ENCODE measurements around the gene ARMC10. TPM values are rescaled to one million over a fixed set of nuclear protein-coding genes. Genes with fewer than 3 reads are reported as not detected.
"Not testable (repeated sequence)": the region's sequence is repeated elsewhere in the genome, so short reads cannot be mapped to it uniquely, and the experiment has no call there.

Gene ARMC10
- 26.6 to 31.2 TPM (median 31.0 TPM) in 3 replicates for total RNA-seq

GRCh38 chr7:103074519-103075336, at the start of gene ARMC10, which contains the start of gene FBXL13:
Gene ARMC10 (plus strand): TSS chr7:103075140. CDS start chr7:103075273, 133 bp downstream.
Gene FBXL13 (minus strand): TSS chr7:103074796.
- H3K9me3 Mint-ChIP-seq, result no peaks in the 10 kb centered on the region

GRCh38 chr7:103025341-103025740, 49.6 kb upstream of the ARMC10 start:
- peaks cover 19% of the 10 kb centered on the region for H3K36me3 Mint-ChIP-seq
- H3K4me1 Mint-ChIP-seq, result no peaks in the 10 kb centered on the region
- DNase-seq (ENCODE audit: low spot score in 2 of 2, unreplicated experiment in 2 of 2), result no peak
- H3K9me3 Mint-ChIP-seq, result peaks cover 20% of the 10 kb centered on the region
- H3K27ac Mint-ChIP-seq, result no peak overlapping the region
- TF ChIP-seq, protein P1, sequence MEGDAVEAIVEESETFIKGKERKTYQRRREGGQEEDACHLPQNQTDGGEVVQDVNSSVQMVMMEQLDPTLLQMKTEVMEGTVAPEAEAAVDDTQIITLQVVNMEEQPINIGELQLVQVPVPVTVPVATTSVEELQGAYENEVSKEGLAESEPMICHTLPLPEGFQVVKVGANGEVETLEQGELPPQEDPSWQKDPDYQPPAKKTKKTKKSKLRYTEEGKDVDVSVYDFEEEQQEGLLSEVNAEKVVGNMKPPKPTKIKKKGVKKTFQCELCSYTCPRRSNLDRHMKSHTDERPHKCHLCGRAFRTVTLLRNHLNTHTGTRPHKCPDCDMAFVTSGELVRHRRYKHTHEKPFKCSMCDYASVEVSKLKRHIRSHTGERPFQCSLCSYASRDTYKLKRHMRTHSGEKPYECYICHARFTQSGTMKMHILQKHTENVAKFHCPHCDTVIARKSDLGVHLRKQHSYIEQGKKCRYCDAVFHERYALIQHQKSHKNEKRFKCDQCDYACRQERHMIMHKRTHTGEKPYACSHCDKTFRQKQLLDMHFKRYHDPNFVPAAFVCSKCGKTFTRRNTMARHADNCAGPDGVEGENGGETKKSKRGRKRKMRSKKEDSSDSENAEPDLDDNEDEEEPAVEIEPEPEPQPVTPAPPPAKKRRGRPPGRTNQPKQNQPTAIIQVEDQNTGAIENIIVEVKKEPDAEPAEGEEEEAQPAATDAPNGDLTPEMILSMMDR (IDR thresholded peaks at IDR 0.05; ENCODE audit: unreplicated experiment), result no peak
- H3K4me3 Mint-ChIP-seq, result no peak overlapping the region
- H3K27me3 Mint-ChIP-seq (ENCODE audit: low read depth), result no peaks in the 10 kb centered on the region

More at GRCh38 chr7:103074519-103075336, at the start of gene ARMC10, which contains the start of gene FBXL13:
- no peaks in the 10 kb centered on the region for H3K27me3 Mint-ChIP-seq (ENCODE audit: low read depth)
- H3K4me1 Mint-ChIP-seq, result peaks cover 18% of the 10 kb centered on the region
- H3K27ac Mint-ChIP-seq, result peak within 1 kb of the TSS; percentile 97
- peak within 1 kb of the TSS; percentile 96 for H3K4me3 Mint-ChIP-seq
- H3K36me3 Mint-ChIP-seq, result peaks cover 8% of the 10 kb centered on the region
- TF ChIP-seq, protein P1 (IDR thresholded peaks at IDR 0.05; ENCODE audit: unreplicated experiment), result peak; percentile 41
- DNase-seq (ENCODE audit: low spot score in 2 of 2, unreplicated experiment in 2 of 2), result peak; percentile 88 to 96

GRCh38 chr7:103031024-103031423, 43.9 kb upstream of the ARMC10 start:
- no peaks in the 10 kb centered on the region for H3K4me1 Mint-ChIP-seq
- H3K36me3 Mint-ChIP-seq, result no peaks in the 10 kb centered on the region
- TF ChIP-seq, protein P1 (IDR thresholded peaks at IDR 0.05; ENCODE audit: unreplicated experiment), result no peak
- H3K9me3 Mint-ChIP-seq, result no peaks in the 10 kb centered on the region
- no peaks in the 10 kb centered on the region for H3K27me3 Mint-ChIP-seq (ENCODE audit: low read depth)
- no peak overlapping the region for H3K4me3 Mint-ChIP-seq
- H3K27ac Mint-ChIP-seq, result no peak overlapping the region
- DNase-seq (ENCODE audit: low spot score in 2 of 2, unreplicated experiment in 2 of 2), result no peak

- TF ChIP-seq, protein P1 (IDR thresholded peaks at IDR 0.05; ENCODE audit: unreplicated experiment), result no peak
- H3K36me3 Mint-ChIP-seq, result no peaks in the 10 kb centered on the region
- no peak for DNase-seq (ENCODE audit: low spot score in 2 of 2, unreplicated experiment in 2 of 2)
- no peaks in the 10 kb centered on the region for H3K9me3 Mint-ChIP-seq
- H3K27me3 Mint-ChIP-seq (ENCODE audit: low read depth), result no peaks in the 10 kb centered on the region
- no peaks in the 10 kb centered on the region for H3K4me1 Mint-ChIP-seq
- no peak overlapping the region for H3K27ac Mint-ChIP-seq
- no peak overlapping the region for H3K4me3 Mint-ChIP-seq
These were observed 43.2 kb upstream of the ARMC10 start for GRCh38 chr7:103031781-103032180.

DNA sequence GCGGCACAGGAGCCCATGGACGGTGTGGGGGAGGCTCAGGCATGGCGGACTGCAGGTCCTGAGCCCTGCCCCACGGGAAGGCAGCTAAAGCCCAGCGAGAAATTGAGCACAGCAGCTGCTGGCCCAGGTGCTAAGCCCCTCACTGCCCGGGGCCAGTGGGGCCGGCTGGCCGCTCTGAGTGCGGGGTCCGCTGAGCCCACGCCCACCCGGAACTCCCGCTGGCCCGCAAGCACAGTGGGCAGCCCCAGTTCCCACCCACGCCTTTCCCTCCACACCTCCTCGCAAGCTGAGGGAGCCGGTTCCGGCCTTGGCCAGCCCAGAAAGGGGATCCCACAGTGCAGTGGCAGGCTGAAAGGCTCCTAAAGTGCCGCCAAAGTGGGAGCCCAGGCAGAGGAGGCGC, 40.6 kb upstream of the ARMC10 start:
- H3K27ac Mint-ChIP-seq; H3K9me3 Mint-ChIP-seq; H3K4me1 Mint-ChIP-seq; H3K4me3 Mint-ChIP-seq; H3K27me3 Mint-ChIP-seq (ENCODE audit: low read depth); H3K36me3 Mint-ChIP-seq; DNase-seq (ENCODE audit: low spot score in 2 of 2, unreplicated experiment in 2 of 2): not testable (repeated sequence)

DNA sequence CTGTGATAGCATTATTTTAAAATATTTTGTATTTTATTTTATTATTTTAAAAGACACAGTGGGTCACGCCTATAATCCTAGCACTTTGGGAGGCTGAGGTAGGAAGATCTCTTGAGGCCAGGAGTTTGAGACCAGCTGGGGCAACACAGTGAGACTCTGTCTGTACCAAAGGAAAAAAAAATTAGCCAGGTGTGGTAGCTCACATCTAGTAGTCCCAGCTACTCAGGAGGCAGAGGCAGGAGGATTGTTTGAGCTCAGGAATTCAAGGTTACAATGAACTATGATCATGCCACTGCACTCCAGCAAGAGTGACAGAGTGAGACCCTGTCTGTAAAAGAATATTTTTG, 37.5 kb upstream of the ARMC10 start:
- DNase-seq (ENCODE audit: low spot score in 2 of 2, unreplicated experiment in 2 of 2), result no peak
- no peaks in the 10 kb centered on the region for H3K4me1 Mint-ChIP-seq
- H3K36me3 Mint-ChIP-seq, result no peaks in the 10 kb centered on the region
- H3K27ac Mint-ChIP-seq, result no peak overlapping the region
- H3K9me3 Mint-ChIP-seq, result peaks cover 32% of the 10 kb centered on the region
- no peak overlapping the region for H3K4me3 Mint-ChIP-seq
- TF ChIP-seq, protein P1 (IDR thresholded peaks at IDR 0.05; ENCODE audit: unreplicated experiment), result no peak
- no peaks in the 10 kb centered on the region for H3K27me3 Mint-ChIP-seq (ENCODE audit: low read depth)

DNA sequence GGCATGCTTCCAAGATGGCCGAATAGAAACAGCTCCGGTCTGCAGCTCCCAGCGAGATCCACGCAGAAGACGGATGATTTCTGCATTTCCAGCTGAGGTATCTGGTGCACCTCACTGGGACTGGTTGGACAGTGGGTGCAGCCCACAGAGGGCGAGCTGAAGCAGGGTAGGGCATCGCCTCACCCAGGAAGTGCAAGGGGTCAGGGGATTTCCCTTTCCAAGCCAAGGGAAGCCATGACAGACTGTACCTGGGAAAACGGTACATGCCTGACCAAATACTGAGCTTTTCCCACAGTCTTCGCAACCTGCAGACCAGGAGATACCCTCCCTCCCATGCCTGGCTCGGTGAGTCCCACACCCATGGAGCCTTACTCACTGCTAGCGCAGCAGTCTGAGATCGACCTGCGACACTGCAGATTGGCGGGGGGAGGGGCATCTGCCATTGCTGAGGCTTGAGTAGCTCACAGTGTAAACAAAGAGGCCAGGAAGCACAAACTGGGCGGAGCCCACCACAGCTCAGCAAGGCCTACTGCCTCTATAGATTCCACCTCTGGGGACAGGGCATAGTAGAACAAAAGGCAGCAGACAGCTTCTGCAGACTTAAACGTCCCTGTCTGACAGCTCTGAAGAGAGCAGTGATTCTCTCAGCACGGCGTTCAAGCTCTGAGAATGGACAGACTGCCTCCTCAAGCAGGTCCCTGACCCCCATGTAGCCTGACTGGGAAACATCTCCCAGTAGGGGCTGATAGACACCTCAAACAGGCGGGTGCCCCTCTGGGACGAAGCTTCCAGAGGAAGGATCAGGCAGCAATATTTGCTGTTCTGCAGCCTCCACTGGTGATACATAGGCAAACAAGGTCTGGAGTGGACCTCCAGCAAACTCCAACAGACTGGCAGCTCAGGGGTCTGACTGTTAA, 36.9 kb upstream of the ARMC10 start:
- not testable (repeated sequence) for H3K4me3 Mint-ChIP-seq; H3K36me3 Mint-ChIP-seq; H3K27me3 Mint-ChIP-seq (ENCODE audit: low read depth); DNase-seq (ENCODE audit: low spot score in 2 of 2, unreplicated experiment in 2 of 2); H3K27ac Mint-ChIP-seq; H3K4me1 Mint-ChIP-seq
- peaks cover 38% of the 10 kb centered on the region for H3K9me3 Mint-ChIP-seq

- not testable (repeated sequence) for H3K27me3 Mint-ChIP-seq (ENCODE audit: low read depth); DNase-seq (ENCODE audit: low spot score in 2 of 2, unreplicated experiment in 2 of 2); H3K4me3 Mint-ChIP-seq; H3K27ac Mint-ChIP-seq; H3K4me1 Mint-ChIP-seq
- Mint-ChIP-seq H3K36me3 (peaks cover 24% of the 10 kb centered on the region), H3K9me3 (peaks cover 57% of the 10 kb centered on the region)
These were observed 33.1 kb upstream of the ARMC10 start for GRCh38 chr7:103041815-103042214.

Measured in mesothelial cell of epicardium (in vitro differentiated cells).